Measurements from ENCODE around the gene PRDX2. TPM values are rescaled to one million over a fixed set of nuclear protein-coding genes. Genes with fewer than 3 reads are reported as not detected.
A peak's percentile ranks its signal among the peaks of the same experiment; 100 is the strongest.

PRDX2 gene
- polyA plus RNA-seq, 2 donors = 157 to 323 TPM

GRCh38 chr19:12793290-12794195, 8.1 kb downstream of the PRDX2 start:
- Histone ChIP-seq H3K4me3 (ENCODE audit: low read depth in 1 of 2, low read length in 2 of 2) (peak overlapping the region; percentile 96 to 99), H3K27ac (ENCODE audit: low read depth in 2 of 2, low read length in 1 of 2) (peak overlapping the region; percentile 99 to 100), H3K36me3 (ENCODE audit: control insufficient read depth in 2 of 2, insufficient read depth in 2 of 2, low read length in 1 of 2) (peaks cover 0 to 4% of the 10 kb centered on the region in 2 donors), H3K27me3 (ENCODE audit: control insufficient read depth in 1 of 2, insufficient read depth in 2 of 2, low read length in 2 of 2) (no peaks in the 10 kb centered on the region), H3K4me1 (ENCODE audit: control insufficient read depth in 2 of 2, insufficient read depth in 2 of 2, low read length in 1 of 2) (peaks cover 0 to under 1% of the 10 kb centered on the region in 2 donors), H3K9me3 (ENCODE audit: control insufficient read depth in 2 of 2, insufficient read depth in 1 of 2, low read depth in 1 of 2, low read length in 1 of 2) (no peaks in the 10 kb centered on the region)
- WGBS, 2 donors = 0 to 1% methylated on average over 74 to 81 of the region's 81 CpGs

DNA sequence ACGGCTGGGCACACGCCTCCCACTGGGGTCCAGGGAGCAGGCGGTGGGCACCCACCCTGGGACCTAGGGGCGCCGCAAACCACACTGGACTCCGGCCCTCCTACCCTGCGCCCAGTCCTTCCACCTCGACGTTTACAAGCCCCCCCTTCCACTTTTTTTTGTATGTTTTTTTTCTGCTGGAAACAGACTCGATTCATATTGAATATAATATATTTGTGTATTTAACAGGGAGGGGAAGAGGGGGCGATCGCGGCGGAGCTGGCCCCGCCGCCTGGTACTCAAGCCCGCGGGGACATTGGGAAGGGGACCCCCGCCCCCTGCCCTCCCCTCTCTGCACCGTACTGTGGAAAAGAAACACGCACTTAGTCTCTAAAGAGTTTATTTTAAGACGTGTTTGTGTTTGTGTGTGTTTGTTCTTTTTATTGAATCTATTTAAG, 8.7 kb downstream of the PRDX2 start:
- Histone ChIP-seq H3K4me3 (ENCODE audit: low read depth in 1 of 2, low read length in 2 of 2) (peak overlapping the region; percentile 96 to 99), H3K27ac (ENCODE audit: low read depth in 2 of 2, low read length in 1 of 2) (peak overlapping the region; percentile 99 to 100), H3K4me1 (ENCODE audit: control insufficient read depth in 2 of 2, insufficient read depth in 2 of 2, low read length in 1 of 2) (peaks cover 0 to 3% of the 10 kb centered on the region in 2 donors), H3K27me3 (ENCODE audit: control insufficient read depth in 1 of 2, insufficient read depth in 2 of 2, low read length in 2 of 2) (no peaks in the 10 kb centered on the region), H3K36me3 (ENCODE audit: control insufficient read depth in 2 of 2, insufficient read depth in 2 of 2, low read length in 1 of 2) (peaks cover 0 to 4% of the 10 kb centered on the region in 2 donors), H3K9me3 (ENCODE audit: control insufficient read depth in 2 of 2, insufficient read depth in 1 of 2, low read depth in 1 of 2, low read length in 1 of 2) (no peaks in the 10 kb centered on the region)
- WGBS, 2 donors = 0% methylated on average over 22 of the region's 22 CpGs

DNA sequence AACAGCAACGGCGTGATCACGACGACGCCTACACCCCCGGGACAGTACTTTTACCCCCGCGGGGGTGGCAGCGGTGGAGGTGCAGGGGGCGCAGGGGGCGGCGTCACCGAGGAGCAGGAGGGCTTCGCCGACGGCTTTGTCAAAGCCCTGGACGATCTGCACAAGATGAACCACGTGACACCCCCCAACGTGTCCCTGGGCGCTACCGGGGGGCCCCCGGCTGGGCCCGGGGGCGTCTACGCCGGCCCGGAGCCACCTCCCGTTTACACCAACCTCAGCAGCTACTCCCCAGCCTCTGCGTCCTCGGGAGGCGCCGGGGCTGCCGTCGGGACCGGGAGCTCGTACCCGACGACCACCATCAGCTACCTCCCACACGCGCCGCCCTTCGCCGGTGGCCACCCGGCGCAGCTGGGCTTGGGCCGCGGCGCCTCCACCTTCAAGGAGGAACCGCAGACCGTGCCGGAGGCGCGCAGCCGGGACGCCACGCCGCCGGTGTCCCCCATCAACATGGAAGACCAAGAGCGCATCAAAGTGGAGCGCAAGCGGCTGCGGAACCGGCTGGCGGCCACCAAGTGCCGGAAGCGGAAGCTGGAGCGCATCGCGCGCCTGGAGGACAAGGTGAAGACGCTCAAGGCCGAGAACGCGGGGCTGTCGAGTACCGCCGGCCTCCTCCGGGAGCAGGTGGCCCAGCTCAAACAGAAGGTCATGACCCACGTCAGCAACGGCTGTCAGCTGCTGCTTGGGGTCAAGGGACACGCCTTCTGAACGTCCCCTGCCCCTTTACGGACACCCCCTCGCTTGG, 9.3 kb downstream of the PRDX2 start:
- H3K27ac ChIP-seq (ENCODE audit: low read depth in 2 of 2, low read length in 1 of 2) = peak overlapping the region; percentile 99 to 100
- H3K4me1 ChIP-seq (ENCODE audit: control insufficient read depth in 2 of 2, insufficient read depth in 2 of 2, low read length in 1 of 2) = peaks cover 0 to 3% of the 10 kb centered on the region in 2 donors

DNA sequence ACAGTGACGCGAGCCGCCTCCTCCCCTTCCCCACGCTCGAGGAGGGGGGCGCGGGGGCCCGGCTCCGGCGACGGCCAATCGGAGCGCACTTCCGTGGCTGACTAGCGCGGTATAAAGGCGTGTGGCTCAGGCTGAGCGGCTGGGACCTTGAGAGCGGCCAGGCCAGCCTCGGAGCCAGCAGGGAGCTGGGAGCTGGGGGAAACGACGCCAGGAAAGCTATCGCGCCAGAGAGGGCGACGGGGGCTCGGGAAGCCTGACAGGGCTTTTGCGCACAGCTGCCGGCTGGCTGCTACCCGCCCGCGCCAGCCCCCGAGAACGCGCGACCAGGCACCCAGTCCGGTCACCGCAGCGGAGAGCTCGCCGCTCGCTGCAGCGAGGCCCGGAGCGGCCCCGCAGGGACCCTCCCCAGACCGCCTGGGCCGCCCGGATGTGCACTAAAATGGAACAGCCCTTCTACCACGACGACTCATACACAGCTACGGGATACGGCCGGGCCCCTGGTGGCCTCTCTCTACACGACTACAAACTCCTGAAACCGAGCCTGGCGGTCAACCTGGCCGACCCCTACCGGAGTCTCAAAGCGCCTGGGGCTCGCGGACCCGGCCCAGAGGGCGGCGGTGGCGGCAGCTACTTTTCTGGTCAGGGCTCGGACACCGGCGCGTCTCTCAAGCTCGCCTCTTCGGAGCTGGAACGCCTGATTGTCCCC, 10.1 kb downstream of the PRDX2 start, which contains the start of gene JUNB:
Gene JUNB (plus strand): TSS at position 142 of the 706 bp plus-strand sequence. CDS start 286 bp downstream, at position 428.
- peak within 1 kb of the TSS; percentile 100 for H3K27ac ChIP-seq (ENCODE audit: low read depth in 2 of 2, low read length in 1 of 2)
- H3K9me3 ChIP-seq (ENCODE audit: control insufficient read depth in 2 of 2, insufficient read depth in 1 of 2, low read depth in 1 of 2, low read length in 1 of 2) = no peaks in the 10 kb centered on the region
- H3K4me3 ChIP-seq (ENCODE audit: low read depth in 1 of 2, low read length in 2 of 2) = peak within 1 kb of the TSS; percentile 96 to 99
- WGBS, 2 donors = 0 to 1% methylated on average over 60 to 73 of the region's 73 CpGs
- H3K27me3 ChIP-seq (ENCODE audit: control insufficient read depth in 1 of 2, insufficient read depth in 2 of 2, low read length in 2 of 2) = no peaks in the 10 kb centered on the region
- peaks cover 0 to 4% of the 10 kb centered on the region in 2 donors for H3K36me3 ChIP-seq (ENCODE audit: control insufficient read depth in 2 of 2, insufficient read depth in 2 of 2, low read length in 1 of 2)
- peaks cover 0 to 3% of the 10 kb centered on the region in 2 donors for H3K4me1 ChIP-seq (ENCODE audit: control insufficient read depth in 2 of 2, insufficient read depth in 2 of 2, low read length in 1 of 2)

More for the DNA sequence above, 9.3 kb downstream of the PRDX2 start:
- 0% methylated on average over 76 to 84 of the region's 84 CpGs for WGBS, 2 donors
- Histone ChIP-seq H3K36me3 (ENCODE audit: control insufficient read depth in 2 of 2, insufficient read depth in 2 of 2, low read length in 1 of 2) (peaks cover 0 to 4% of the 10 kb centered on the region in 2 donors), H3K4me3 (ENCODE audit: low read depth in 1 of 2, low read length in 2 of 2) (peak overlapping the region; percentile 96 to 99), H3K9me3 (ENCODE audit: control insufficient read depth in 2 of 2, insufficient read depth in 1 of 2, low read depth in 1 of 2, low read length in 1 of 2) (no peaks in the 10 kb centered on the region), H3K27me3 (ENCODE audit: control insufficient read depth in 1 of 2, insufficient read depth in 2 of 2, low read length in 2 of 2) (no peaks in the 10 kb centered on the region)

GRCh38 chr19:12790628-12791344, 10.8 kb downstream of the PRDX2 start:
- Histone ChIP-seq H3K4me3 (ENCODE audit: low read depth in 1 of 2, low read length in 2 of 2) (peak overlapping the region; percentile 96 to 99), H3K36me3 (ENCODE audit: control insufficient read depth in 2 of 2, insufficient read depth in 2 of 2, low read length in 1 of 2) (peaks cover 0 to 4% of the 10 kb centered on the region in 2 donors), H3K4me1 (ENCODE audit: control insufficient read depth in 2 of 2, insufficient read depth in 2 of 2, low read length in 1 of 2) (peaks cover 0 to 7% of the 10 kb centered on the region in 2 donors), H3K27me3 (ENCODE audit: control insufficient read depth in 1 of 2, insufficient read depth in 2 of 2, low read length in 2 of 2) (no peaks in the 10 kb centered on the region), H3K27ac (ENCODE audit: low read depth in 2 of 2, low read length in 1 of 2) (peak overlapping the region; percentile 100), H3K9me3 (ENCODE audit: control insufficient read depth in 2 of 2, insufficient read depth in 1 of 2, low read depth in 1 of 2, low read length in 1 of 2) (no peaks in the 10 kb centered on the region)
- WGBS, 2 donors = 1 to 2% methylated on average over 22 of the region's 22 CpGs

DNA sequence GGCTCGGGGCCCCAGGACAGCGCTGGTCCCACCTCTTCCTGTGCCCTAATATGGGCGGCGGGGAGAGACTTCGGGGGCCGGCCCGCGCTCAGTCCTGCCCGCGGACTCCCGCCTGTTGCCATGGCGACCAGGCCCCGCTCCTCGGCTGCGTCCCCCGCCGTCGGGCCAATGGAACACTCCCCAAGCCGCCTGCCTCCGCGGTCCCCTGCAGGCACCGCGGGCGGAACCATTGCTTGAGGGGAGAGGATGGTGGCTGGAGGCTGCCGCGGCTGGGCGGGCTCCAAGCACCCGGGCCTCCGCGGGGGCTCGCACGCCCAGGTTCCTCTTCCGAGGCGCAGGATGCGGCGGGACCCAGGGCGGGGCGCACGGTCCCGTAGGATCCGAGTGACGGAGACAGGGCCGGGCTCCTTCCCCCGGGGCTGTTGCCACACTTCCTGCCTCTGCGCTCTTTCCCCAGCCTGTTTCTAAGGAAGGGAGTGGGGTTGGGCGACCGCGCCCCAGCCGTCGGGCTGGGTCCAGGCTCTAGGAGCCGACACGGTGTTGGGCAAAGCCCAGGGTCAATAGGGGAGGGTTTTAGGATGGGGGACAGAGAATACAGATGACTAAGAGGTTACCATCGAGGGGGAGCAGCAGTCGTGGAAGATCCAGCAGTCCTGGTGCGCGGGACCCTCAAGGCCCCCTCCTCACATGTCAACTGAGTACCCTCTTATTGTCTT, 11.5 kb downstream of the PRDX2 start:
- H3K9me3 ChIP-seq (ENCODE audit: control insufficient read depth in 2 of 2, insufficient read depth in 1 of 2, low read depth in 1 of 2, low read length in 1 of 2) = no peaks in the 10 kb centered on the region
- peaks cover 0 to 14% of the 10 kb centered on the region in 2 donors for H3K4me1 ChIP-seq (ENCODE audit: control insufficient read depth in 2 of 2, insufficient read depth in 2 of 2, low read length in 1 of 2)
- peak overlapping the region; percentile 100 for H3K27ac ChIP-seq (ENCODE audit: low read depth in 2 of 2, low read length in 1 of 2)
- peak overlapping the region; percentile 96 to 99 for H3K4me3 ChIP-seq (ENCODE audit: low read depth in 1 of 2, low read length in 2 of 2)
- no peaks in the 10 kb centered on the region for H3K27me3 ChIP-seq (ENCODE audit: control insufficient read depth in 1 of 2, insufficient read depth in 2 of 2, low read length in 2 of 2)
- WGBS, 2 donors = 0% methylated on average over 52 to 56 of the region's 56 CpGs
- H3K36me3 ChIP-seq (ENCODE audit: control insufficient read depth in 2 of 2, insufficient read depth in 2 of 2, low read length in 1 of 2) = peaks cover 0 to 4% of the 10 kb centered on the region in 2 donors

DNA sequence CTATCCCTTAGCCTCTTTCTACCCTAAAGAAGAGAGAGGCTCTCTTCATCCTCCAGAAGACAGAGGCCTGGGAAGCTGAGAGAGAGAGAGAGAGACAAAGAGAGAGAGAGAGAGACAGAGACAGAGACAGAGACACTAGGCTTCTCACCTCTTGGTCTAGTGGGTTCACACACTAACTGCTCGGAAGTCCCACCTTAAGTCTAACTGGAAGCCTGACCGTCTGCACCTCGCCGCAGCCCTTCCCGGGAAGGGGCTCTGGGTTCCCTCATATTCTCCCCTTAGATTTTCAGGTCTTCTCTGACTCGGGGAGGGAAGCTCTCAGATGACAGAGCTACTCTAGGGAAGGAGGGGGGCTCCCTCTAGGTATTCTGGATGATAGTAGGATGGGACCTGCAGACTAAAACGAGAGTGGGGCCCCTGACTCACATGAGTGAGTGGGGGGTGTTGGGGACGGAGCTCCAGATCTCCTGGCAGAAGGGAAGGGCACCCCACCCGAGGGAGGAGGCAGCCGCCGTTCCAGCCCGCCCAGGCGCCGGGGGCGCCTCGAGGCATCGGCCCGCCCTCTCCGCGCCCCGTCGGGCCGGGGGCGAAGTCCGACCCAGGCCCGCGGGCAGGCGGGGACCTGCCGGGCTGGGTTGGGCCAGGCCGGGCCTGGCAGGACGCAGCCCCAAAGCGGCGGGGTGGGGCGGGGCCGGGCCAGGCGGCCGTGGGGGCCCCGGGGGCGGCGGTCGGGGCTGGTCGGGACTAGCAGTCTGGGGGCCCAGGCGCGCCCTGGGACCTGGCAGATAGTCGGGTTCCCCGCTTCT, 12.3 kb downstream of the PRDX2 start:
- H3K27me3 ChIP-seq (ENCODE audit: control insufficient read depth in 1 of 2, insufficient read depth in 2 of 2, low read length in 2 of 2) = no peaks in the 10 kb centered on the region
- 1 to 2% methylated on average over 31 to 46 of the region's 46 CpGs for WGBS, 2 donors
- peaks cover 0 to 22% of the 10 kb centered on the region in 2 donors for H3K4me1 ChIP-seq (ENCODE audit: control insufficient read depth in 2 of 2, insufficient read depth in 2 of 2, low read length in 1 of 2)
- peak overlapping the region; percentile 96 to 99 for H3K4me3 ChIP-seq (ENCODE audit: low read depth in 1 of 2, low read length in 2 of 2)
- peaks cover 0 to 4% of the 10 kb centered on the region in 2 donors for H3K36me3 ChIP-seq (ENCODE audit: control insufficient read depth in 2 of 2, insufficient read depth in 2 of 2, low read length in 1 of 2)
- H3K9me3 ChIP-seq (ENCODE audit: control insufficient read depth in 2 of 2, insufficient read depth in 1 of 2, low read depth in 1 of 2, low read length in 1 of 2) = no peaks in the 10 kb centered on the region
- H3K27ac ChIP-seq (ENCODE audit: low read depth in 2 of 2, low read length in 1 of 2) = peak overlapping the region; percentile 100

DNA sequence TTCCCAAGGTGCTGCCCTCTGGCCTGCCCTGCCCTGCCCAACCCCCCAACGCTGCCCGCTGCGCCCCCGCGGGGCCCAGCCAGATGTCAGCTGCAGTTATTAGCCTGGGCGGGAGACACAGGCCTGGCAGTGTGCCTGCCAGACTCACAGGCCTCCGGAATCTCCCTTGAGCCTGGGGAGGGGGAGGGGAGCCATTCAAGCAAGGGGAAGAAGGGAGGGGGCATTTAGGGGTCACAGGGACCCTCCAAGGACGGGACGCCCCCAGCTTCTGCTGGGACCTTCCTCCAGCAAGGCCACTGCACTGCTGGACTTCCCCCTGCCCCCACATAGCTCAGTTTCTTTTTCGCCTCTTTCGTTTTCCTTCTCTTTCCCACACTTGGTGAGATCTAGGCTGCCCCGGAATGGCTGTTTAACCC, 12.9 kb downstream of the PRDX2 start:
- H3K9me3 ChIP-seq (ENCODE audit: control insufficient read depth in 2 of 2, insufficient read depth in 1 of 2, low read depth in 1 of 2, low read length in 1 of 2) = no peaks in the 10 kb centered on the region
- H3K27me3 ChIP-seq (ENCODE audit: control insufficient read depth in 1 of 2, insufficient read depth in 2 of 2, low read length in 2 of 2) = no peaks in the 10 kb centered on the region
- peak overlapping the region; percentile 100 for H3K27ac ChIP-seq (ENCODE audit: low read depth in 2 of 2, low read length in 1 of 2)
- WGBS, 2 donors = 1 to 4% methylated on average over 11 to 12 of the region's 12 CpGs
- H3K36me3 ChIP-seq (ENCODE audit: control insufficient read depth in 2 of 2, insufficient read depth in 2 of 2, low read length in 1 of 2) = peaks cover 0 to 4% of the 10 kb centered on the region in 2 donors
- peak overlapping the region; percentile 40 to 96 for H3K4me3 ChIP-seq (ENCODE audit: low read depth in 1 of 2, low read length in 2 of 2)
- H3K4me1 ChIP-seq (ENCODE audit: control insufficient read depth in 2 of 2, insufficient read depth in 2 of 2, low read length in 1 of 2) = peaks cover 0 to 25% of the 10 kb centered on the region in 2 donors
